GM23248 (cell line): Measurements from ENCODE around the gene CMTM5. TPM values are rescaled to one million over a fixed set of nuclear protein-coding genes. Genes with fewer than 3 reads are reported as not detected.

Experiments
- DNase-seq: peaks from one replicate; pipeline ENCODE4 v3.0.0-alpha.2; 2015
- H2AFZ ChIP-seq: fragments of 200-600 bp; sonication (generic); 2 replicates; pipeline ENCODE4 v1.6.1; 2016; ENCODE audit warnings: antibody characterized with exemption
- H3F3A ChIP-seq: fragments of 200-600 bp; sonication (generic); 2 replicates; pipeline ENCODE4 v1.6.1; 2016; ENCODE audit warnings: mild to moderate bottlenecking, antibody characterized with exemption, mixed run types; ENCODE audit not compliant: insufficient read depth
- H3K27ac ChIP-seq: fragments of 200-600 bp; sonication (generic); 2 replicates; pipeline ENCODE4 v1.5.1; 2016; ENCODE audit warnings: mild to moderate bottlenecking
- H3K27me3 ChIP-seq: fragments of 200-600 bp; sonication (generic); replicated peaks from 2 replicates; pipeline ENCODE4 v1.6.1; 2016; ENCODE audit warnings: mild to moderate bottlenecking; ENCODE audit not compliant: insufficient read depth
- H3K36me3 ChIP-seq: fragments of 200-600 bp; sonication (generic); 2 replicates; pipeline ENCODE4 v1.6.1; 2016; ENCODE audit warnings: low read depth, mild to moderate bottlenecking
- H3K4me1 ChIP-seq: fragments of 200-600 bp; sonication (generic); 2 replicates; pipeline ENCODE4 v1.6.1; 2016; ENCODE audit warnings: mild to moderate bottlenecking; ENCODE audit not compliant: insufficient read depth
- H3K4me2 ChIP-seq: fragments of 200-600 bp; sonication (generic); one replicate; pipeline ENCODE4 v1.6.1; 2016; ENCODE audit warnings: mild to moderate bottlenecking; ENCODE audit not compliant: unreplicated experiment
- H3K4me3 ChIP-seq: fragments of 200-600 bp; sonication (generic); 2 replicates; pipeline ENCODE4 v1.5.1; 2016; ENCODE audit warnings: mild to moderate bottlenecking
- H3K79me2 ChIP-seq: fragments of 200-600 bp; sonication (generic); 2 replicates; pipeline ENCODE4 v1.6.1; 2016; ENCODE audit warnings: mild to moderate bottlenecking; ENCODE audit not compliant: insufficient read depth
- H3K9ac ChIP-seq: fragments of 200-600 bp; sonication (generic); 2 replicates; pipeline ENCODE4 v1.6.1; 2016; ENCODE audit warnings: mild to moderate bottlenecking
- H3K9me2 ChIP-seq: fragments of 200-600 bp; sonication (generic); 2 replicates; pipeline ENCODE4 v1.6.1; 2016; ENCODE audit warnings: mixed run types, mild to moderate bottlenecking, moderate library complexity; ENCODE audit not compliant: insufficient read depth
- H3K9me3 ChIP-seq: fragments of 200-600 bp; sonication (generic); one replicate; pipeline ENCODE4 v1.6.1; 2017; ENCODE audit warnings: low read depth
- H4K20me1 ChIP-seq: fragments of 200-600 bp; sonication (generic); 2 replicates; pipeline ENCODE4 v1.6.0; 2016; ENCODE audit not compliant: insufficient read depth
- EZH2 ChIP-seq: fragments of 200-600 bp; sonication (generic); IDR thresholded peaks from 2 replicates; pipeline ENCODE4 v1.6.1; 2018; ENCODE audit warnings: antibody characterized with exemption, mild to moderate bottlenecking; ENCODE audit not compliant: insufficient read depth, poor library complexity, severe bottlenecking
- EZH2phosphoT487 ChIP-seq: fragments of 200-600 bp; sonication (generic); IDR thresholded peaks from 2 replicates; pipeline ENCODE4 v1.6.1; 2018; ENCODE audit warnings: antibody characterized with exemption, moderate library complexity, mild to moderate bottlenecking, low read depth; ENCODE audit not compliant: insufficient read depth
- WGBS, 2 experiments: methylation state at CpG; one replicate each; pipeline ENCODE4 v1.1.6; 2015 to 2017; ENCODE audit warnings: low lambda C conversion rate in 2 of 2, low coverage in 1 of 2; ENCODE audit errors: missing lambda C conversion rate in 2 of 2; 5-methylcytosine and 5-hydroxymethylcytosine counted together
- in situ Hi-C: fragments of 300-500 bp; cut with MboI; formaldehyde crosslinking; loops from 2 replicates; pipeline ENCODE4 v1.15.0; 2020
- polyA plus RNA-seq: library from polyadenylated mRNA; unstranded; fragments of >200 nt; fragmentation: Nextera tagmentation; extraction: Ambion mirVana; gene quantifications from 2 replicates; pipeline ENCODE4 v1.2.1, GENCODE V29; 2016
- total RNA-seq: library from RNA; depleted of rRNA; stranded (reverse); fragments of >200 nt; shearing (Covaris generic); gene quantifications from 2 replicates; pipeline ENCODE4 v1.2.3, GENCODE V29; 2014

Gene CMTM5
- total and polyA plus RNA-seq, 2 experiments from 2014 or later: not detected

- Histone ChIP-seq H3K4me1 (no peaks in the 10 kb centered on the region), H3K9me3 (no peaks in the 10 kb centered on the region), H3K79me2 (no peaks in the 10 kb centered on the region), H3K27me3 (no peaks in the 10 kb centered on the region), H3F3A (no peaks in the 10 kb centered on the region), H3K9me2 (no peaks in the 10 kb centered on the region), H3K27ac (0 out of 2 replicates have a peak overlapping the region, but pooled peaks have one; percentile 44), H3K36me3 (peaks cover 6% of the 10 kb centered on the region; the same call in 1 of the 2 replicates), H4K20me1 (no peaks in the 10 kb centered on the region), H3K4me2 (no peak overlapping the region), H3K9ac (no peak overlapping the region), H3K4me3 (no peak overlapping the region), H2AFZ (peak overlapping the region; percentile 57; the same call in 1 of the 2 replicates)
- in situ Hi-C loops: no loop called here
- TF ChIP-seq EZH2phosphoT487 (no peak), EZH2 (no peak)
- DNase-seq: no peak
- WGBS, 2 experiments: 47 to 49% methylated on average over 5 of the region's 5 CpGs
Measured at GRCh38 chr14:23353433-23353780, 23.4 kb upstream of the CMTM5 start.

DNA sequence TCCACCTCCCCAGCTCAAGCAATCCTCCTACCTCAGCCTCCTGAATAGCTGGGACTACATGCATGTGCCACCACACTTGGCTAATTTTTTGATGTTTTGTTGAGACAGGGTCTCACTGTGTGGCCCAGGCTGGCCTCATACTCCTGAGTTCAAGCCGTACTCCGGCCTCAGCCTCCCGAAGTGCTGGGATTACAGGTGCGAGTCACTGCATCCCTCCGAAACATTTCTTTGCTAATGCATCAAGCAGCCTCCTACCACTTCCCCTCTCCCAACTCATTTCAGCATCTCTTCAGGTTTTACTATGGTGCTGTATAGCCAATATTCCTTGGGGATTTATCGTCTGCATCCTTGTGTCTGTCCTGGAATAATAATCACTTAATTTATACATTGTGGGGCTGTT is 21.9 kb upstream of the CMTM5 start:
- Histone ChIP-seq H3F3A (no peaks in the 10 kb centered on the region), H4K20me1 (no peaks in the 10 kb centered on the region), H3K27me3 (no peaks in the 10 kb centered on the region), H3K79me2 (no peaks in the 10 kb centered on the region), H3K9me2 (no peaks in the 10 kb centered on the region), H2AFZ (no peak overlapping the region), H3K9me3 (no peaks in the 10 kb centered on the region), H3K36me3 (peaks cover 6% of the 10 kb centered on the region; the same call in 1 of the 2 replicates), H3K4me1 (no peaks in the 10 kb centered on the region), H3K9ac (no peak overlapping the region), H3K4me3 (no peak overlapping the region), H3K4me2 (no peak overlapping the region), H3K27ac (no peak overlapping the region)
- no peak for DNase-seq
- WGBS, 2 experiments: 70 to 71% methylated on average over 6 of the region's 6 CpGs
- in situ Hi-C loops: no loop called here
- TF ChIP-seq EZH2 (no peak), EZH2phosphoT487 (no peak)

DNA sequence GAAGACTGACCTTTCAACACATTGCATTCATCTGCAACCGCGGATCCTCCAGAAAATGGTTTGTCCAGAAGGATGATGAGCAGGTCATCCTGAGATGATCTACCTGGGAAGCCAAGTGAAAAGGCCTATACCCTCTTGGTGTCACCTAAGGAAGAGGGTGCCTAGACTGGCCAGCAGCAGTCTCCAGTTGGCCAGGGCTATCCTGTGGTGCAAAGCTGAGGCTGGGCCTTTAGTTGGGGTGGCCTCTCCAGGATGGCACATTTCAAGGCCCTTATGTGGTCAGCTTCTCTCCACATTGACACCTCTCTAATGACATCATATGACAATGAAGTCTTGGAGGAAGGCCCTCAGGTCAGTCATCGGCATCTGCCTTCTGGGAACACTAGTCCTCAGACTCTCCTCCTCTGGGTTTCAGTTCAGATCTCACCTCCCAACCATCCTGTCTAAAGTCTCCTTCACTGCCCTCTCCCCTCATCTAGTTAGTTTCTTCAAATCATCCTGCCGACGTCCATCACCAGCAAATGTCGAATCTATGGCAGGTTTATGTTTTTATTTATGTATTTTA is 20.9 kb upstream of the CMTM5 start:
- TF ChIP-seq EZH2phosphoT487 (no peak), EZH2 (no peak)
- no peak for DNase-seq
- WGBS, 2 experiments: 83 to 85% methylated on average over 6 of the region's 6 CpGs

DNA sequence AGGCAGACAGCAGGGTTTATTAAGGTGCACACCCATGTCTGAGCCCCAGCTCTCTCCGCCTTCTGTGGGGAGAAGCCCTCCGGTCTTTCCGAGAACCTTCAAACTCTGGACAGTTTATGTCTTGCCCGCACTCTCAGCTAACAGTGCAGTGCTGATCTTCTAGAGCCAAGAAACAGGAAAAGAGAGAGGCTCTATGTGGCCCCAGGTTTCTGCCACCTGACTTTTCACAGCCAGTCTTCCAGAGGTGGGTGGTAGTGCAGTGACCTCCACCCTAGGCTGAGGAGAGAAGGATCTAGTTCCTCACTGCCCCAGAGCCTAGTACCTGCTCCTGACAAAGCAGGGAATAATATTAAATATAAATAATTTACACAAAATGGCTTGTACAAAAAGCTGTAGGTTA is 20.2 kb upstream of the CMTM5 start:
- H3K4me2 ChIP-seq: no peak overlapping the region
- H4K20me1 ChIP-seq: no peaks in the 10 kb centered on the region
- no peak overlapping the region for H2AFZ ChIP-seq
- no peaks in the 10 kb centered on the region for H3K9me2 ChIP-seq
- no peak overlapping the region for H3K4me3 ChIP-seq
- no peak for DNase-seq
- no peak overlapping the region for H3K9ac ChIP-seq
- 74 to 82% methylated on average over 4 of the region's 4 CpGs for WGBS, 2 experiments
- in situ Hi-C loops: no loop called here
- H3K36me3 ChIP-seq: peaks cover 6% of the 10 kb centered on the region; the same call in 1 of the 2 replicates
- TF ChIP-seq EZH2 (no peak), EZH2phosphoT487 (no peak)
- peaks cover 6% of the 10 kb centered on the region for H3F3A ChIP-seq
- no peaks in the 10 kb centered on the region for H3K27me3 ChIP-seq
- peaks cover 2% of the 10 kb centered on the region for H3K4me1 ChIP-seq
- H3K79me2 ChIP-seq: peaks cover 11% of the 10 kb centered on the region
- H3K27ac ChIP-seq: no peak overlapping the region
- no peaks in the 10 kb centered on the region for H3K9me3 ChIP-seq

More for the DNA sequence above, 20.9 kb upstream of the CMTM5 start:
- peaks cover 6% of the 10 kb centered on the region; the same call in 1 of the 2 replicates for H3K36me3 ChIP-seq
- H4K20me1 ChIP-seq: no peaks in the 10 kb centered on the region
- H2AFZ ChIP-seq: no peak overlapping the region
- in situ Hi-C loops: no loop called here
- peaks cover 1% of the 10 kb centered on the region; the same call in 1 of the 2 replicates for H3F3A ChIP-seq
- no peaks in the 10 kb centered on the region for H3K27me3 ChIP-seq
- H3K27ac ChIP-seq: no peak overlapping the region
- H3K9me3 ChIP-seq: no peaks in the 10 kb centered on the region
- H3K9me2 ChIP-seq: no peaks in the 10 kb centered on the region
- no peak overlapping the region for H3K4me2 ChIP-seq
- H3K9ac ChIP-seq: no peak overlapping the region
- no peaks in the 10 kb centered on the region for H3K4me1 ChIP-seq
- peaks cover 7% of the 10 kb centered on the region for H3K79me2 ChIP-seq
- no peak overlapping the region for H3K4me3 ChIP-seq
